IMR-90 (cell line): Measurements from ENCODE around the gene SORL1.

Experiments
- CEBPB ChIP-seq: IDR thresholded peaks from 2 replicates; pipeline ENCODE4 v1.6.1; 2012; ENCODE audit warnings: low read depth, low read length, improper control_type of control experiment
- FOS ChIP-seq: fragments of 150-350 bp; IDR thresholded peaks from 2 replicates; pipeline ENCODE4 v1.6.1; 2016; ENCODE audit warnings: low read depth, low read length
- MAFK ChIP-seq: IDR thresholded peaks from 2 replicates; pipeline ENCODE4 v1.6.1; 2012; ENCODE audit warnings: low read depth, low read length, improper control_type of control experiment
- MAZ ChIP-seq: IDR thresholded peaks from 2 replicates; pipeline ENCODE4 v1.6.1; 2012; ENCODE audit warnings: low read depth, mild to moderate bottlenecking, low read length, improper control_type of control experiment, moderate library complexity, borderline replicate concordance
- MXI1 ChIP-seq: IDR thresholded peaks from 2 replicates; pipeline ENCODE4 v1.6.1; 2012; ENCODE audit warnings: low read depth, mild to moderate bottlenecking, low read length, moderate library complexity, borderline replicate concordance
- POLR2A ChIP-seq: IDR thresholded peaks from 2 replicates; pipeline ENCODE4 v1.6.1; 2012; ENCODE audit warnings: mild to moderate bottlenecking, low read depth, low read length
- RAD21 ChIP-seq: IDR thresholded peaks from 2 replicates; pipeline ENCODE4 v1.6.1; 2012; ENCODE audit warnings: low read length, improper control_type of control experiment
- SMC3 ChIP-seq: fragments of 150-350 bp; IDR thresholded peaks from 2 replicates; pipeline ENCODE4 v1.6.1; 2016; ENCODE audit warnings: low read depth, mild to moderate bottlenecking, antibody characterized with exemption, low read length, moderate library complexity
- TF ChIP-seq, protein P1 (sequence below): conservative IDR thresholded peaks from 2 replicates; pipeline ENCODE4 v1.5.1; 2012; ENCODE audit warnings: mild to moderate bottlenecking, low read depth, low read length, improper control_type of control experiment

- TF ChIP-seq, protein P1, sequence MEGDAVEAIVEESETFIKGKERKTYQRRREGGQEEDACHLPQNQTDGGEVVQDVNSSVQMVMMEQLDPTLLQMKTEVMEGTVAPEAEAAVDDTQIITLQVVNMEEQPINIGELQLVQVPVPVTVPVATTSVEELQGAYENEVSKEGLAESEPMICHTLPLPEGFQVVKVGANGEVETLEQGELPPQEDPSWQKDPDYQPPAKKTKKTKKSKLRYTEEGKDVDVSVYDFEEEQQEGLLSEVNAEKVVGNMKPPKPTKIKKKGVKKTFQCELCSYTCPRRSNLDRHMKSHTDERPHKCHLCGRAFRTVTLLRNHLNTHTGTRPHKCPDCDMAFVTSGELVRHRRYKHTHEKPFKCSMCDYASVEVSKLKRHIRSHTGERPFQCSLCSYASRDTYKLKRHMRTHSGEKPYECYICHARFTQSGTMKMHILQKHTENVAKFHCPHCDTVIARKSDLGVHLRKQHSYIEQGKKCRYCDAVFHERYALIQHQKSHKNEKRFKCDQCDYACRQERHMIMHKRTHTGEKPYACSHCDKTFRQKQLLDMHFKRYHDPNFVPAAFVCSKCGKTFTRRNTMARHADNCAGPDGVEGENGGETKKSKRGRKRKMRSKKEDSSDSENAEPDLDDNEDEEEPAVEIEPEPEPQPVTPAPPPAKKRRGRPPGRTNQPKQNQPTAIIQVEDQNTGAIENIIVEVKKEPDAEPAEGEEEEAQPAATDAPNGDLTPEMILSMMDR: peak; percentile 32
- no peak for TF ChIP-seq MAFK
- no peak for TF ChIP-seq FOS
- TF ChIP-seq SMC3: peak; percentile 37; the same call in 1 of the 2 replicates
- peak; percentile 37 for TF ChIP-seq RAD21
- TF ChIP-seq CEBPB: no peak
- TF ChIP-seq MAZ: no peak
- no peak for TF ChIP-seq MXI1
- TF ChIP-seq POLR2A: no peak
Observed at GRCh38 chr11:121446752-121447156, 5.4 kb upstream of the SORL1 start.
